Epidermal melanocyte (primary cell): ENCODE results near the gene PAX7.
"Not testable (repeated sequence)": the region's sequence is repeated elsewhere in the genome, so short reads cannot be mapped to it uniquely, and the experiment has no call there.

Experiments
- DNase-seq: peaks from one replicate; pipeline ENCODE4 v3.0.0; 2011; ENCODE audit warnings: low spot score; ENCODE audit not compliant: insufficient read length

PAX7 gene

GRCh38 chr1:18630511-18631495, at the start of gene PAX7:
TSS of gene PAX7 (plus strand) at chr1:18630846. CDS start at chr1:18631604, 758 bp downstream.
- no peak for DNase-seq

DNA sequence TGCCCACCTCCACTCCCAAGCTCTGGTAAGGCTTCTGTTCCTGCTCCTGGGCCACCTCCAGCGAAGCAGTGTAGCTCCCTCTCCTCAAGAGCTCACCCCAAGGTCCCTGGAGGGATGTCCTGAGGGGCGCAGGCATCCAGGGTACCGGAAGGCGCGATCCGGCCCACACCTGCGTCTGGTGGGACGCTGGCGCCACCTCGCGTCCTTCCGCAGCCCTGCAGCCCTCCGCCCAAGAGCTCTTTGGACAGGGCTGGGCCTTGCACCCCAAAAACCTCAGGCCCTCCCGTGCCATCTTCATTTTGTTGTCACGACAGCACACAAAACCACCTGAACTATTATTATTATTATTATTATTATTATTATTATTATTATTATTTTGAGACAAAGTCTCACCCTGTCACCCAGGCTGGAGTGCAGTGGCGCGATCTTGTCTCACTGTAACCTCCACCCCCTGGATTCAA, 49.2 kb upstream of the PAX7 start:
- no peak for DNase-seq

DNA sequence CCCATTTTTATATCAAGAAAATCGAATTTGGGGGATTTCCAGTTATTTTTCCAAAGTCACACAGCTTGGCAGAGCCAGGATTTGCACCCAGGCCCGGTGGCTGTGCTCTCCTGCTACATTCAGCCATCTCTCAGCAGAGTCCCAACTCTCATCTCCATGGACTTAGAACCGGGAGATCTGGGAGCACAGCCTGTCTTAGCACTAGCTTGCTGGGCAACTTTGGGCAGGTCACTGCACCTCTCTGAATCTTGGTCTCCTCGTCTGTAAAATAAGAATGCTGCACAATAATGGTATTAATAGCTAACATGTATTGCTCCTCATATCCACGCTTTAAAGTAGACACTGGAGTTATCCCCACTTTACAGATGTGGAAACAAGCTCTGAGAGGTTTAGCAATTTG, 47.8 kb upstream of the PAX7 start:
- DNase-seq, result no peak

DNA sequence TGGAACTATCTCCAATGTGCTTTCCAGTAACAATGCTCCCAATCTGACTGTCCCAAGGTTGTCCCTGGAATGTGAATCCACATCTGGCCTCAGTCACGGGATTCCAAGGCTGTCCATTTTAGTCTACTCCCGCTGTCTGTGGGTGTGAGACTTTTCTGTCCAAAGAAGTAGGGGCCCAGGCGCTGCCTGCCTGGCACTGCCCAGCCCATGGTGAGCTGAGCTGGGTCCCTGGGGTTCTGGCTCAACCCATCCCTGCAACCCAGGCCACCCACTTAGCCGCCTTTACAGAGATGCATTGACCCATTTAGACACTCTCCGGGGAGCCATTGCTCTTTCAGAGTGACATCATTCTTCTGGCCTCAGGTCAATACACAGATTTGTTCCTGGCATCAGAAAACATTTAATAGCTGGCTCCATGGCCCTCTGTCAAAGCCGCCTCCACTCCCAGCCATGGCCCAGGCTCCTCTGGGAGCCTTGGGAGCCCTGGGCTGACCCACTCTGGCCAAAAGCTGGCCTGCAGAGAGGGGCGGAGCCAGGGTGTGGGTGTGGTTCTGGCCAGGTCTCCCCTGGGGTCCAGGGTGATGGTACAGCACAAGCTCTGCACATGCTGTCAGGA, 47.2 kb upstream of the PAX7 start:
- no peak for DNase-seq

- not testable (repeated sequence) for DNase-seq
Measured at GRCh38 chr1:18586016-18586415, 44.6 kb upstream of the PAX7 start.

- DNase-seq, result no peak
Measured at GRCh38 chr1:18588093-18588492, 42.6 kb upstream of the PAX7 start.

- no peak for DNase-seq
Measured at GRCh38 chr1:18592368-18592767, 38.3 kb upstream of the PAX7 start.

DNA sequence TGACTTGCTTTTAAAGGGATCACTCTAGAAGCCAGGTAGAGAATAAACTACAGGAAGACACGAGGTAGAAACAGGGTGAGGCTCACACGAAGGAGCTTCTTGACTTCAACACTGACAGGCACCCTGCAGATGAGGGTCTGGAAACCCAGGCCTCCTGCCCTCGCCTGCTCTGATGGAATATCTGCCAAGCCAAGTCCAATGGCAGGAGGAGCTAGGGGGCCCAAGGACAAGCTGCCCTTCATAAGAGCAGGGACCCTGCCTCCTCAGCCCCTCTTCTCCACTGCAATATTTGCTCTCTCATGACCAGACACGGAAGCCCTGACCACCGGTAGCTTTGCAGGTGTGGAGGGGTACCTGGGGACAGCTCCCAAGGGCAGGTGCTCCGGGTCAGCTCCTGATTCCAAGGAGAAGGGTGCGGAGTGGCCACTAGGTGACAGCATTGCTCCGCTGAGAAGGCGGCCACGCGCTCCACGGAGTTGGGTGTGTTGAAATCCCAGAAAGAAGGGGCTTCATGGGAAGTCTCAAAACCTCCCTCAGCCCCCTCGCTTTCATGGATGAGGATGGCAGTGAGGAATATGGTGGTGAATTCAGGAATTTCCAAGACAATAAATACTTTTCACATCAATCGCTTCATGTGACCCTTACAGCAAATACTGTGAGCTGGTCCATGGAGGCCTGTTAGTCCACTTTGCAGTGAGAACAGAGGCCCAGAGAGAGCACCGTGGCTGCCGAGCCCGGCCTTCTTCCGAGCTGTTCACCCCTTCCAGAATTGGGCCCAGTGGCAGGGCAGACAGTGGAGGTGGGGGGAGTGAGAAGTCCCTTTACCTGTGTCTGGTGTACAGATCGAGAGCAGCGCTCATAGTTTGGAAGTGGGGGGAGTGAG, 33.2 kb upstream of the PAX7 start:
- peak; percentile 44 for DNase-seq

DNA sequence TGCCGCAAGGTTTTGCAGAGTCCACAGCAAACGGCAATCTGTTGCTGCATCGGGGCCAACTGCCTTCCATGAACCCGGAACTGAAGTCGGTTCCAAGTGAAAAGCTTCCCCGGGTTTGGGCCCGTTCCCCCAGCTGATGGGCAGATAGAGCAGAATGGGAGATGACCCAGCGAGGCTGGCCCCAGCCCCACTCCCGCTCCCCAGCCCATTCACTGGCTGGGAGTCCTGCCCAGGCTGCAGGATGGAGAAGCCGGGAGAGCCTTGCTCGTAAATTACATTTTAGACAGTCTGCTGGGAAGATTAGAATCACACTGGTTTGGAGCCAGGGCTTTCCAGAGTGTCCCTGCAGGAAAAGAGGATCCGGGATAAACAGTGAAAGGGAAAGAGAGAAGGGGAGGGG, 31.6 kb upstream of the PAX7 start:
- no peak for DNase-seq

DNA sequence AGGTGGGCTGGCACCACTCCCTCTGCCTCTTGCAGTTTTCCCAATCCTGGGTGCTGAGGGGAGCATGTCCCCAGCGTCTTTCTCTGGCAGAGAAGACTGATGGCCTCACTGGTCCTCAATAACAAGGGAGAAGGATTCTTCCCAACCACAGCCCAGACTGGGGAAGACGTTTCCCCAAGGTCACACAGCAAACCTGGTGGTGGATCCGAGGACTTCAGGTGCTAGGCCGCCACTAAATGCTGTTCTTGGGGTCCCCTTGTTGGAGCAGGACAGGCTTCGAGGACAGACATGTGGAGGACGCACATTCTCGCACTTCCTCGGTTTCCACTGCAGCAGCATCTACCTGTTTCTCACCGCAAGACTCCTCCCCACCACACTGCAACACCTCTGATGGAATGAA, 30.9 kb upstream of the PAX7 start:
- no peak for DNase-seq

DNA sequence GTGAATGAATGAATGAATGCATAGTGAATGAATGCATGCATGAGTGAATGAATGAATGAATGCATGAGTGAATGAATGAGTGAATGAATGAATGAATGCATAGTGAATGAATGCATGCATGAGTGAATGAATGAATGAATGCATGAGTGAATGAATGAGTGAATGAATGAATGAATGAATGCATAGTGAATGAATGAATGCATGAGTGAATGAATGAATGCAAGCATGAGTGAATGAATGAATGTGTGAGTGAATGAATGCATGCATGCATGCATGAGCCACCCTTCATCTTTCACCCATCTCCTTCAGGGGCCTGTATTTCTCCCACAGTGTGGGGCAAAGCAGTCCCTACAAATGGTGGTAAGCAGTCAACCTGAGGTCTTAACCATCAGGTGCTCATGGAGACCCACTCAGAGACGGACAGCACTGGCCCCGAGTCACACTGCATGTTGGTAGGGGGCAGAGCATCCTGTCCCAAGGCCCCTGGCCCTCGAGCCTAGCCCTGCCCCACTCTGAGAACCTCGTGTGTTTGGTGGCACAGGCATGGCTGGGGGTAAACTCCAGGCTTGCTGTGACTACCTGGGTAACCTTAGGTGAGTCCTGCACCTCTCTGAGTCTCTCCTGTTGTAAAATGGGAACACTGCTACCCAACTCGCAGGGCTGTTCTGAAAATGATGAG, 28.0 kb upstream of the PAX7 start:
- no peak for DNase-seq

DNA sequence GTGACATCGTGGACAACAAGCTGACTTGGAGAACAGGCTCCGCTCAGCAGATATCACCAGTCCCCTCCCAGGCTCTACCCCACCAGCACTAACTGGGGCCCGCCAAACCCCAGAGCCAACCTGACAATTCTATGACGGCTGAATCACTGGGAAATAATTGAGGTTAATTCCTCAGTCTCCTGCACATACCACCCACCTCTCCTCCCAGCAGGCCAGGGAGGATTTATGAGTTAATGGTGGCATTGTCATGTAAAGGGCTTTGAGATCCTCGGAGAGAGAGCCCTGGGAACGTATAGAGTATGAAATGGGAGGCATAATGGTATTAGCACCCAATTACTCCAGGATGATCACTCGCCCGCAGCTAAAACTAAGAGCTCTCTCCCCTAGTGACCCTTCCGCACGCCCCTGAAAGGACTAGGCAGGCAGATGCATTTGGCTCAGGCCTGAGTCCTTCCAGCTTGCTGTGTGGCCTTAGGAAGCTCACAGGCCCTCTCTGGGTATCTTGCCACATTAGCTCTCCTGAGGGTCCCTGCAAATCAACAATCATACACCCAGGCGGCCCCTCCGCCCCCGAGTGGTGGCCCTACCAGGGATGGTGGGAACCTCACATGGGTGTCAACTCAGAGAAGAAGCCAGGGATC, 27.3 kb upstream of the PAX7 start:
- no peak for DNase-seq

DNA sequence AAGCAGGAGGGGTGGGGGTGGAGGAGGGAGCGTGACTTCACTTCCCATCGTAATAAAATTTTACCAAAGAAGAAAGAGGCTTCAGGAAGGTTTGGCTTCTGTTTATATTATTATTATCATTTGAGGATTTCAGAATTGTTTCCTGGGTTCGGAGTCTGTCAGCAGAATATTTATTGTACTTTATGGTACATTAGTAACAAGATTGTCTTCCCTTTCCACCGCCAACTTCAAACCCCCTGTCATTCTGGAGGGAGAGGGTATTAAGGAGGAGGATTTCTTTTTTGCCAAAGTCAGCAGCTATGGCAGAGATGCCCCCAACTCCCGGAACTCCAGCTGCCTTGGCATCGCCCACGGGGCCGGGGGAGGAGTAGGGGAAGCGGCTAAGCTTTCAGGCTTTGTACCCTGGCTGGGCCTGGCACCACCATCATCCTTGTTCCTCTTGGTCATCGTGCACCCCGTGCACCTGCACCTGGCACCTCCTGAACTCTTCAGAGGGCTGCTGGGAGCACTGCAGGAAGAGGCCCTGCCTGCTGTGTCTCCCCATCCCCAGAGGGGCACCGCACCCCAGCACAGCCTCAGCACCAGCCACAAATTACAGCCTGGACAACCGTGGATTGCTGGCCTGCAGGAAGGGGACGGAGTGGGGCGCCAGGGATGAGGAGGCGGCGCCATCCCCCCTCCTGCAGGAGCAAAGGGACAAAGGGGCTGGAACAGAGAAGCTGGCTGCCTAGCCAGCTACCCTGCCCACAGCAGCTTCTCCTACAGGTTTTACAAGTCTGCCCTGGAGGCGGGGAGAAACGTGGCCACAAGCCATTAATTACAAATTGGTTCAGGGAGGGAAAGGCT, 24.0 kb upstream of the PAX7 start:
- DNase-seq, result no peak

GRCh38 chr1:18607289-18607760, 23.3 kb upstream of the PAX7 start:
- DNase-seq, result no peak

DNA sequence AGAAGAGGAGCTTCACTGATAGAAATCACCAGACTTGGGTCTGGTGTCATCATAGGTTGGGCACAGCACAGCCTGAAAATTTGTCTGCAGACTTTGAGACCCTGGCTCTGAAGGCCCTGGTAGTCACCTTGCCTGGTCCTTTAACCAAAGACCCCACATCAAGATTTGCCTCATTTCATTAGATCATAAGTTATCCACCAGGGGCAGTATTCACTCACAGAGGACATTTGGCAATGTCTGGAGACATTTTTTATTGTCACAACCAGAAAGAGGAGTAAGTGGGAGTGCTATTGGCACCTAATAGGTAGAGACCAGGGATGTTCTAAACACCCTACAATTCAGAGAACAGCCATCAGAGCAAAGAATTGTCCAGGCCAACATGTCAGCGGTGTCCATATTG, 22.1 kb upstream of the PAX7 start:
- no peak for DNase-seq

DNA sequence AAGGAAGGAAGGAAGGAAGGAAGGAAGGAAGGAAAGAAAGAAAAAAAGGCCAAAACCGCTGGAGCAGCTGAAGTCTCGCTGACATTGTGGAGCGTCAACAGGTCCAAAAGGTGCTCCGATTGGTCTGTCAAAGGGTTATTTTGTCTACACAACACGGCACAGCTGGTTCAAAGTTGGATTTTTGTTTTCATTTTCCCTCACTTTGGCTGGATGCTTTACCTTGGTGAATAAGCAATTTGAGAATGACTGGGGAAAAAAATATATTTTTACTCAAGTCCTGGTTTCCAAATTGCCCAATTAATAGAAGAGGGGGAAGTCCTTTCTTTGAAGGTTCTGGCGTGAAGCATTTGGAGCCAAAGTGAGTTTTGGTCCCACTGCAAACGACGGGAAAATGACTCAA, 19.3 kb upstream of the PAX7 start:
- DNase-seq, result no peak

GRCh38 chr1:18612073-18612472, 18.6 kb upstream of the PAX7 start:
- no peak for DNase-seq

DNA sequence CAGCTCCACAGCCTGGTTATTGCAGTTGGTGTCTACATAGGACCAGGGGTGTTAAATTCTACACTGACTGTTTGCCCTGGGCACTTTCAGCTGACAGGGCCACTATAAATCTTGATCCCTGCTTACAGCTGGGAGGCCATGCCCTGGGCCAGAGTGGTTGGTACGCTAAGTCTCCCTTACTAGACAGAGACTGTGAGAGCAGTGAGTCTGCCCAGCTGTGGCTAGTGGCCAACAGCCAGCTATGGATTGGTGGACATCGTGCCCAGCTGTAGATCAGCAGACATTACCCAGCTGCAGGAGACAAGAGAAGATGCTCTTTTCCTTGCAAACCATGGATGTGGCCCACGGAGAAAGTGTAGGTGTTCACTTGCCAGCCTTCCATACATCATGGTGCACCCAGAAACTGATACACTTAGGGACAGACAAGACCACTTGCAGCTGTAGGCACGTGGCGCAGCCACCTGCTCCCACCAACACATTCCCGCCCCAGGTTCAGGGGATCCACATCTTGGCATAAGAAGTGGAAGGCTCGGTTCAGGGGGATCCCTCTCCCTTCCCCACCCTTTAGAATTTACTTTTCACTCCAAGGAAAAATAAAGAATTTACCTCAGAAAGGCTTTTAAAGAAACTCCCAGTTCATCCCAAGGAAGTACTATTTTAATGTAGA, 16.4 kb upstream of the PAX7 start:
- no peak for DNase-seq
